ENCODE measurements around the gene HBZ.
"Not testable (repeated sequence)": the region's sequence is repeated elsewhere in the genome, so short reads cannot be mapped to it uniquely, and the experiment has no call there.

HBZ gene

DNA sequence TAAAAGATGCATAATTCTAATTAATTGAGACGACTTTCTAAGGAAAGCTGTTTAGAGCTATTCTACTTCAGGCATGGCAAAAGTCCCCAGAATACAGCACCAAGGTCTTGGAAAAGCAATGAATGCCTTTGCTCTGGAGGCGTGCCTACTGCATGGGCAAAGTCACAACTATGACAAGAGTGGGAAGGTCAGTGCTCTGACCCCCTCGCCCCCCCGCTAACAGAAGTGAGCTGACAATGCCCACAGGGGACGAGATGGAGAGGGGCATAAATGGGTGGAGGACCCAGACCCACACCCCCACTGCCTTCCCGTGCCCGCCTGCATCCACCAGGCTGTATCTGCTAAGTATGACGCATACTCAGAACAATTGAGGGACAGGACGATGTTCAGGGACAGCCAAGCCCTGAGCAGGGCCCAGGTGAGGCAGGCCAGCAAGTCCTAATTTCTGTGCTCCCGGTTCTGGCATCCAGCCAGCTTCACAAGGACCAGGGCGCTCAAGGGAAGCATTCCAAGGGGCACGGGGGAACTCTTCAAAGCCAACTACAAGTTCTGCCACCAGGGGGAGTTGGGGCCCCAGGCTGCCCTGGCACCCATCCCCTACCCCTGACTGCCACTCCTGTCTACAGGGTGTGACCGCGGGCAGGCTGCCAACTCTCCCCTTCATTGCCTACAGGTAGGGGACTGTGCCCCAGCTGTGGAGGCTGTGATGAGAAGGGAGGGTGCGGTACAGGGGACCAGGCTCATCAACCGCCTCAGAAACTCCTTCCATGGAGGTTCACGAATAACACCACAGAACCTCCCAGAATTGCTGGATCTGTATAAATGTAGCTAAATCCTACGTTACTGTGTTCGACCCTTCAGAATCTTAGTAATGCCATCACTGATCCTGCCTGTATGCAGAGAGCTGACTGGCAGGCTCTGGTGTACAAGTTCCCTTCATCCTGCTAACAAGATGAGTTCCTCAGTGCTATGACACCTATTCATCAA is 34.8 kb upstream of the HBZ start:
- Histone ChIP-seq H3K27me3 (no peaks in the 10 kb centered on the region), H4K20me1 (peaks cover 22 to 70% (median 51%) of the 10 kb centered on the region in 11 experiments; a peak in 20 of 22 replicates), H3K4me3 (no peak overlapping the region), H3K4me2 (no peak overlapping the region), H3K36me3 (peaks cover 45 to 81% (median 63%) of the 10 kb centered on the region in 11 experiments), H3K9me3 (replicated peaks in 1 of 11) (no peaks in the 10 kb centered on the region), H3K4me1 (peaks cover 0 to 29% (median 13%) of the 10 kb centered on the region in 10 experiments; a peak in 16 of 20 replicates), H3K9ac (no peak overlapping the region), H3K27ac (no peak overlapping the region)
- no peak for TF ChIP-seq Cebpa-rat (IDR thresholded peaks at IDR 0.05)

- H3K9ac ChIP-seq, result no peak overlapping the region
- H3K36me3 ChIP-seq, result peaks cover 50 to 81% (median 60%) of the 10 kb centered on the region in 11 experiments
- H4K20me1 ChIP-seq, result peaks cover 22 to 67% (median 53%) of the 10 kb centered on the region in 11 experiments; a peak in 20 of 22 replicates
- H3K4me1 ChIP-seq, result peaks cover 0 to 19% (median 7%) of the 10 kb centered on the region in 10 experiments; a peak in 15 of 20 replicates
- H3K4me2 ChIP-seq, result no peak overlapping the region
- no peak overlapping the region for H3K4me3 ChIP-seq
- TF ChIP-seq Cebpa-rat (IDR thresholded peaks at IDR 0.05), result no peak
- no peak overlapping the region for H3K27ac ChIP-seq
- H3K9me3 ChIP-seq (replicated peaks in 1 of 11), result no peaks in the 10 kb centered on the region
- no peaks in the 10 kb centered on the region for H3K27me3 ChIP-seq
These were observed 33.6 kb upstream of the HBZ start for GRCh38 chr16:118857-119256.

- Histone ChIP-seq H3K36me3 (peaks cover 49 to 81% (median 60%) of the 10 kb centered on the region in 11 experiments), H3K27me3 (no peaks in the 10 kb centered on the region), H3K9me3 (replicated peaks in 1 of 11) (no peaks in the 10 kb centered on the region), H3K9ac (peak overlapping the region in 3 of 11 experiments; percentile 1 to 41 (median 8); a peak in 1 of 22 replicates), H3K27ac (no peak overlapping the region), H3K4me1 (peaks cover 0 to 15% (median 6%) of the 10 kb centered on the region in 10 experiments; a peak in 9 of 20 replicates), H3K4me2 (peak overlapping the region in 1 of 11 experiments; percentile 28; a peak in 1 of 22 replicates), H3K4me3 (no peak overlapping the region), H4K20me1 (peaks cover 22 to 71% (median 57%) of the 10 kb centered on the region in 11 experiments; a peak in 20 of 22 replicates)
- TF ChIP-seq Cebpa-rat (IDR thresholded peaks at IDR 0.05), result no peak
These were observed 33.1 kb upstream of the HBZ start for GRCh38 chr16:119295-119694.

DNA sequence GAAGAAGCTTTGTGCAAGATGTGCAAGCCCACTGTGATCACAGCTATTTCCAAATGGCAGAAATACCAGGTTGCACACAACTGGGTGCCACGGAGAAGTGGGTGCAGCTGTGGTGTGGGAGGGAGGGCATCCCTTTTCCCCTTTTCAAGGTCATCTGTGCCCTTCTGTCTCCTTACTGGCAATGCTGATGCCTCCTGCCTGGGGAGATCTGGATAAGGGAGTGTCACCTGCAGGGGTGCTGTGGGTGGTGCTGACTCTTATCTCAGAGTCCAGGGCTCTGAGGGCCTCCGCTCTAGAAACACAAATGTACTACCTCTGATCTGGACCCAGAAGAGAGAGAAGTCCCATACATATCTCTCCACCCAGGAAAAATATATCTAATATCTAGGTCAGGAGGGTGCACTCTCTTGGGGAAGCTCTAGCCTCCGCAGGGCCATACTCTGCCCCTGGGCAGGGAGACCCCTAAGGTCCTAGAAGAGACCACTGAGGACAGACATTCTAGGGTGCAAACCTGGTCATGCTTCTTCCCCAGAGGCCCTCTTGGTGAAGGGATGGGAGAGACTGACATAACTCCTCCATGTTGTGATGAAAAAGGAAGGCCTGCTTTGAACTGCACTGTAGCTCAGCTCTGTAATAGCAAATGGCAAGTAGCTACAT is 32.5 kb upstream of the HBZ start:
- Histone ChIP-seq H4K20me1 (peaks cover 22 to 75% (median 58%) of the 10 kb centered on the region in 11 experiments; a peak in 20 of 22 replicates), H3K4me1 (peaks cover 0 to 14% (median 6%) of the 10 kb centered on the region in 10 experiments; a peak in 9 of 20 replicates), H3K27me3 (no peaks in the 10 kb centered on the region), H3K9ac (peak overlapping the region in 5 of 11 experiments; percentile 1 to 41 (median 10); a peak in 2 of 22 replicates), H3K36me3 (peaks cover 46 to 81% (median 60%) of the 10 kb centered on the region in 11 experiments), H3K4me2 (peak overlapping the region in 2 of 11 experiments; percentile 18 to 28; a peak in 3 of 22 replicates), H3K27ac (no peak overlapping the region), H3K9me3 (replicated peaks in 1 of 11) (no peaks in the 10 kb centered on the region), H3K4me3 (no peak overlapping the region)
- TF ChIP-seq Cebpa-rat (IDR thresholded peaks at IDR 0.05), result no peak

DNA sequence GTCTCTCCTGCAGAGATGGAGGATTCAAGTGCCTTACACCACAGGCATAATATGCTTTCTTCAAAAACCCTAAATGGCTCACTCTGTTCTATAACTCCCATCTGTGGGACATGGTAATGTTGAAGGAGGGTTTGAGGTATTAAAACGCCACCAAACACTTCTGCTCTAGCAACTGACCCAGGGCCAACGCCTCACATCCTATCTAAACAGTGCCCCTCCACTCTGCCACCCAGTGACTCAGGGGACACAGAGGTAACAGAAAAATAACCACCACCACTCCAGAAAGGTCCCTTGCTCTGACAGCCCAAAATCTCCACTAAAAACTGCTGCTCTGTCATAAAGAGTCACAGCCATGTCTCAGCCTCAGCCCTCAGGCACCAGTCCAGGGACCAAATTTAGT is 31.7 kb upstream of the HBZ start:
- no peak for TF ChIP-seq Cebpa-rat (IDR thresholded peaks at IDR 0.05)
- Histone ChIP-seq H3K27ac (no peak overlapping the region), H3K9ac (peak overlapping the region in 3 of 11 experiments; percentile 10 to 41 (median 28); a peak in 2 of 22 replicates), H3K4me2 (no peak overlapping the region), H3K36me3 (peaks cover 42 to 81% (median 56%) of the 10 kb centered on the region in 11 experiments), H3K27me3 (no peaks in the 10 kb centered on the region), H3K4me3 (no peak overlapping the region), H4K20me1 (peaks cover 22 to 83% (median 65%) of the 10 kb centered on the region in 11 experiments; a peak in 20 of 22 replicates), H3K4me1 (peaks cover 0 to 14% (median 6%) of the 10 kb centered on the region in 10 experiments; a peak in 9 of 20 replicates), H3K9me3 (replicated peaks in 1 of 11) (no peaks in the 10 kb centered on the region)

GRCh38 chr16:122361-122760 is 30.1 kb upstream of the HBZ start:
- TF ChIP-seq Cebpa-rat (IDR thresholded peaks at IDR 0.05), result no peak
- peaks cover 0 to 14% (median 6%) of the 10 kb centered on the region in 10 experiments; a peak in 8 of 20 replicates for H3K4me1 ChIP-seq
- peak overlapping the region in 1 of 11 experiments; percentile 6; a peak in 1 of 22 replicates for H3K9ac ChIP-seq
- H3K27me3 ChIP-seq, result no peaks in the 10 kb centered on the region
- no peak overlapping the region for H3K27ac ChIP-seq
- no peak overlapping the region for H3K4me3 ChIP-seq
- H3K4me2 ChIP-seq, result no peak overlapping the region
- peaks cover 26 to 72% (median 42%) of the 10 kb centered on the region in 11 experiments for H3K36me3 ChIP-seq
- H3K9me3 ChIP-seq (replicated peaks in 1 of 11), result no peaks in the 10 kb centered on the region
- peaks cover 20 to 82% (median 71%) of the 10 kb centered on the region in 11 experiments; a peak in 20 of 22 replicates for H4K20me1 ChIP-seq

GRCh38 chr16:123558-124350 is 28.7 kb upstream of the HBZ start:
- not testable (repeated sequence) for H3K27ac ChIP-seq; H3K27me3 ChIP-seq; H3K4me2 ChIP-seq; H3K9me3 ChIP-seq (replicated peaks in 1 of 11); H3K4me3 ChIP-seq
- Histone ChIP-seq H3K9ac (0 out of 22 replicates have a peak overlapping the region, but pooled peaks of 2 of the 11 experiments have one; percentile 1 to 17), H3K4me1 (peaks cover 0 to 14% (median 6%) of the 10 kb centered on the region in 10 experiments; a peak in 8 of 20 replicates), H3K36me3 (peaks cover 25 to 63% (median 37%) of the 10 kb centered on the region in 11 experiments), H4K20me1 (peaks cover 15 to 75% (median 62%) of the 10 kb centered on the region in 11 experiments; a peak in 20 of 22 replicates)

- no peaks in the 10 kb centered on the region for H3K27me3 ChIP-seq
- peaks cover 0 to 11% (median 3%) of the 10 kb centered on the region in 10 experiments; a peak in 8 of 20 replicates for H3K4me1 ChIP-seq
- peaks cover 28 to 64% (median 44%) of the 10 kb centered on the region in 11 experiments for H3K36me3 ChIP-seq
- no peak for TF ChIP-seq Cebpa-rat (IDR thresholded peaks at IDR 0.05)
- 0 out of 22 replicates have a peak overlapping the region, but pooled peaks of 1 of the 11 experiments have one; percentile 33 for H3K9ac ChIP-seq
- peaks cover 18 to 75% (median 62%) of the 10 kb centered on the region in 11 experiments; a peak in 21 of 22 replicates for H4K20me1 ChIP-seq
- H3K9me3 ChIP-seq (replicated peaks in 1 of 11), result no peaks in the 10 kb centered on the region
- no peak overlapping the region for H3K4me2 ChIP-seq
- H3K4me3 ChIP-seq, result no peak overlapping the region
- no peak overlapping the region for H3K27ac ChIP-seq
These were observed 27.4 kb upstream of the HBZ start for GRCh38 chr16:125011-125410.

All from BLaER1 treated with 17β-estradiol and CSF1 and Interleukin-3, amounts not matched to agents 10 nM and 100 nM (cell line).